ENCODE results near the gene BUB1.
"Not testable (repeated sequence)": the region's sequence is repeated elsewhere in the genome, so short reads cannot be mapped to it uniquely, and the experiment has no call there.

The BUB1 gene

GRCh38 chr2:110677530-110678456 is at the start of gene BUB1:
Gene BUB1, minus strand, starts transcription at chr2:110678063. Its CDS starts 68 bp downstream, at chr2:110677995.
- DNase-seq: peak; percentile 96

- no peak for DNase-seq
Measured at GRCh38 chr2:110726285-110726684, 48.4 kb upstream of the BUB1 start.

DNA sequence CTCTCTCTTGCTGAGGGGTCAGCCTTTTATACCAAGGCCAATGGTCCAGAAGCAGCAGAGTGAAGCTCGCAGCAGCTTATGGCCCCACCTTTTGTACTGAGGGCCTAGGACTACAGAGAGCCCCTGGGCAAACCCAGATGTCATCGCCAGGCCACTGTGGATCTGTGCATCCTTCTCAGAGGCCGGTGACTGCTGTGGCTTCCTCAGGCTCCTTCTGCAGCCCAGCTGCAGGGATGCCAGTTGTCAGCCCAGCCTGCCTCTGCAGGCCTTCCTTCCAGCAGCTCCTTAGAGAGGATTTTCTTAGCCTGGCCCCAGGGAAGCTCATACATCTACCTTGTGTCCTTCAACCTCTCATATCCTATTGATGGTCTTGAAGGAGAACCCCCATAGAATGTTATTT is 48.0 kb upstream of the BUB1 start:
- no peak for DNase-seq

- DNase-seq: no peak
Measured at GRCh38 chr2:110725370-110725769, 47.5 kb upstream of the BUB1 start.

DNA sequence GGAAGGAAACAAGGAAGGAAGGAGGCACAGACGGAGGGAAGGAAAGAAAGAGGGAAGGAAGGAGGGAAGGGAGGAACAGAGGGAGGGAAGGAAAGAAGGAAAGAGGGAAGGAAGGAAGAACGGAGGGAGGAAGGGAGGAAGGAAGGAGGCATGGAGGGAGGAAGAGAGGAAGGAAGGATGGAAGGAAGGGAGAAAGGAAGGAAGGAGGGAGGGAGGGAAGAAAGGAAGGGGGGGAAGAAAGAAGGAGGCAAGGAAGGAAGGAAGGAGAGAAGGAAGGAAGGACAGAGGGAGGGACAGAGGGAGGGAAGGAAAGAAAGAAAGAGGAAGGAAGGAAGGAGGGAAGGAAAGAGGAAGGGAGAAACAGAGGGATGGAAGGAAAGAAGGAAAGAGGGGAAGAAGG is 47.0 kb upstream of the BUB1 start:
- no peak for DNase-seq

- no peak for DNase-seq
Measured at GRCh38 chr2:110720547-110720946, 42.7 kb upstream of the BUB1 start.

DNA sequence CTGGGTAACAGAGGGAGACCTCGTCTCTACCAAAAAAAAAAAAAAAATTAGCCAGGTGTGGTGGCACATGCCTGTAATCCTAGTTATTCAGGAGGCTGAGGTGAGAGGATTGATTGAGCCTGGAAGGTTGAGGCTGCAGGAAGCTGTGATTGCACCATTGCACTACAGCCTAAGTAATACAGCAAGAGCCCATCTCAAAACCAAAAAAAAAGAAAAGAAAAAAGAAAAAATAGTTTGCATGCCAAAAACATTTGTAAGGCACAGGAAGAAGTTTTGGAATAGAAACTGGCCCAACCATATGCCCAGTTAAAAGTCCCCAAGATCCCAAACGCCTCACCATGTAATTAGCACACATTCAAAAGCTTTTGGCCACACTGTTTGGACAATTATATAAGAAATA is 41.1 kb upstream of the BUB1 start:
- no peak for DNase-seq

DNA sequence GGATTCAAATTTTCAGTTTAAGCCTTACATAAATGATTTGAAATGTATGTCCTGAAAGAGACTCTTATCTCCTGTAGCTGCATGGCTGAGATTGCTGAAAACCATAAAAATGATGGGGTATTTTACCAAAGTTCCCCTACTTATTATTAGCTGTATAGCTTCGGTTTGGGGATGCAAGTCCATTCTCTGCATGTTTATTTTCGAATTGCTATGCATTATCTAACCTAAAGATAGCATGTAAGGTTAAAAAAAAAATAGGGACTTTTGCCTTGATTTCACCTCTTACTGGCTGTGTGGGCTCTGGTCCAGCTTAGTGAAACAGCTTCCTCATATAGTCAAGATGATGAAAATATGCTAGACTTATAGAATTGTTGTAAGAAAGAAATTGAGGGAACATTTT is 40.5 kb upstream of the BUB1 start:
- no peak for DNase-seq

GRCh38 chr2:110717734-110718133 is 39.9 kb upstream of the BUB1 start:
- no peak for DNase-seq

- DNase-seq: no peak
Measured at GRCh38 chr2:110716959-110717645, 39.2 kb upstream of the BUB1 start.

GRCh38 chr2:110714452-110715224 is 36.8 kb upstream of the BUB1 start:
- no peak for DNase-seq

- no peak for DNase-seq
Measured at GRCh38 chr2:110713513-110714362, 35.9 kb upstream of the BUB1 start.

GRCh38 chr2:110712737-110713136 is 34.9 kb upstream of the BUB1 start:
- DNase-seq: no peak

DNA sequence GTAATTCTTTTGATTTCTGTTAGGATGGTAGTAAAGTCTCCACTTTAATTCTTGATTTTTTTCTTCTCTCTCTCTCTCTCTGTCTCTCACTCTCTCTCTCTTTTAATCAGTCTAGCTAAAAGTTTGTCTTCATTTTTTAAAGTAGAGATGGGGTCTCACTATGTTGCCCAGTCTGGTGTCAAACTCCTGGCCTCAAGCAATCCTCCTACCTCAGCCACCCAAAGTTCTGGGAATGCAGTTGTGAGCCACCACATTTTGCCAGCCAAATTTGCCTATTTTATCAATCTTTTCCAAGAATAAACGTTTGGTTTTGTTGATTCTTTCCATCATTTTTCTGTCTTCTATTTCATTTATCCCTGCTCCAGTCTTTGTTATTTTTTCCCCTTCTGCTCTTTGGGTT is 30.6 kb upstream of the BUB1 start:
- DNase-seq: no peak

GRCh38 chr2:110707386-110707965 is 29.6 kb upstream of the BUB1 start:
- no peak for DNase-seq

DNA sequence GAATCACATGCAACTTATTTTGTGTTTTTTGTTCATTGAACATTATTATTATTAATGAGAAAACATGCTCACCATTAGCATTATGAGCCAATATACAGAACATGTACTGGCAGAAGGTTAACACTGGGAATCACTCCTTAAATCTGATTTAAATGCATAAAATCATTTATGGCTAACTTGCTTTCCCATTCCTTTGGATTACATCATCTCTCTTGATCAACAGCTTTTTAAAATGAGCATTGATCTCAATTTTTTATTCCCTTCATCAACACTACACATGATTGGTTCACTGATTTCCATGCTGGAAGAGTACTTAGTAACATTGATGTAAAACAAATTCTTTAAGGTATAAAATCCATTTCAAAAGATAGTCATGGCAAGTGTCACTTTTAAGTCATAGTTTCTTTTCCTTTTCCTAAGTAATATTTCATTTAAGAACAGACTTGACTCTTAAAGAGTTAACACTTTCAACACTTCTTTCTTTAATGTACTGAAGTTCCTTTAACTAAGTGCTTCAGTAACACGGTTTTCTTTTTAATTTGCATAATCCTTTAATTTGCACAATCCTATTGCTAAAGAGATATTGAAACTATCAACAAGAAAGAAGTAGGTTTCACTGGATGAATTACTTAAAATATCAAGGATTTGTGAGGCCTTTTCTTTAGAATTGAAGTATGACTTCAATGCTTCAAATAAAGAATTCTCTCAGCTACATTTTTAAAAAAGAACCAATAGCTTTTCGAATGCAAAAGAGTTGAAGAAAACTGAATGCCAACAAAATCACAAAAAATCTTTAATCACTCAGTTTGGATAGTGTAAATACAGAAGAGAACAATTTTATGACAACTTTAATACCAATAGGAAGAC is 24.9 kb upstream of the BUB1 start:
- DNase-seq: no peak

GRCh38 chr2:110698253-110698652 is 20.4 kb upstream of the BUB1 start:
- not testable (repeated sequence) for DNase-seq

DNA sequence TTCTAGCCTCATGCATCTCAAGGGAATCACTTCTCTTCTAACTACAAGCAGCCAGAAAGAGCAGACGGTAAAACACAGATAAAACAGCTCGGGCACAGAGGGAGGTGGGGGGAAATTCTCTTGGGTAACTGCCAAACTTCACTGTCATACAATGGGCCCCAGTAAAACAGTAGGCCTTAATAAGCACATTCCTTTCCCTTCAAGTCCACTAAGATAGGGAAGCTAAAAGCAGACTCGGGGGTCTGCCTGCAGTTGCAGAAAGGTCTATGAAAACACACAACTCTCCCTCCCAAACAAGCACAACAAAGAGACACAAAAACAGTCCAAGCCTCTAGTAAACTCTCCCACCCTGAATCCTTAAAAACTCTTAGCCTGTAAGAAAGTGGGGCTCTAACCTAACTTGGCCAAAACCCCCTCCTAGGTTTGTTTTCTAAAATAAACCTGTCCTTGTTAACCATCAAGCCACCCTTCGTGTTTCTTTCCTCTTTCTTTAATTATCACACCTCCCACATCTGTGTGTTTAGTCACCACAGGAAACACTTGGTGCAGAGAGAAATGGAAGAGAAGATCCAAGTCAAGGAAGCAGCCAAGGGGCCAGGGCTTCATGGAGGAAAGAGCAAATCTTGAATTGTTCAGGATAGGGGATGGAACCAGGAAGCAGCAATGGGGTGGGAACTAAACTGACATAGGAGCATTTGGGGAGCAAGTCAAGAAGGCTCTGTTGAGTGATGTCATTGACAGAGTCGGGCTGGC is 17.5 kb upstream of the BUB1 start:
- DNase-seq: not testable (repeated sequence)

DNA sequence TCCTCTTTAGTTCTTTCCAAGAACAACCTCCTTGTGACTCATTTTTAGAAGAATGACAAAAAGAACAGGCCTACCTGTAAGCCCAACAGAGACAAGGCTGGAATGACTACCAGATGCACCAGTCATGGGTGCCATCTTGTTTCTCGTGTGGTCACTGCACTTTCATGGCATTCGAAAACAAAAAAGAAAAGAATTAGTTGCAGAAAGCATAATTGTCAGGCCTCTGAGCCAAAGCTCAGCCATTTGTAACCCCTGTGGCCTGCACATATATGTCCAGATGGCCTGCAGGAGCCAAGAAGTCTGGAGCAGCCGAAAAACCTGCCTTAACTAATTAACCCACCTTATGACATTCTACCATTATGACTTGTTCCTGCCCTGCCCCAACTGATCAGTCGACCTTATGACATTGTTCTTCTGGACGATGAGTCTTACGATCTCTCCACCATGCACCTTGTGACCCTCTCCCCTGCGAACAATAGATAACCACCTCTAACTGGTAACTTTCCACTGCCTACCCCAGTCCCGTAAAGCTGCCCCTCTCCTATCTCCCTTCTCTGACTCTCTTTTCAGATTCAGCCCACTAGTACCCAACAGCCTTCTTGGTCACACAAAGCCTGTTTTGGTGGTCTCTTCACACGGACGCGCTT is 13.9 kb upstream of the BUB1 start:
- no peak for DNase-seq
